ENCODE data around the gene RABL3.

The RABL3 gene

DNA sequence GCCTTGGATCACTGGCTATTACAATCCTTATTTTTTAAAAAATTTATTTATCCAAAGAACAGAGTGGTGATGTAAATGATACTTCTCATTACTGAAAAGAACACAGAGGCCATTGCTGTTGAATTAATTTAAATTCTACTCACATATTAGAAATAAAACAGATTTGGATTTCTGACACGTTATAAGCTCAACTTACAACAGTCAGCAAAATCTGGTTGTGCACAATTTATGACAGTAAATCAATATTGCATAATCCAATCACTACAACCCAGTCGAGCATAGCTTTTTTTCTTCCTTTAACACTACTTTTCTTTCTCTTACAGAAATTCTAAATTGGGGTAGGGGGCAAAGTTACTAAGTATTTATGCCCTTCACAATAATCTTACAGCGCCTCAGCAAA lies 43.0 kb downstream of the RABL3 start:
- H3F3A ChIP-seq (ENCODE audit: low read depth) = no peaks in the 10 kb centered on the region
- no peak overlapping the region for H2AFZ ChIP-seq (ENCODE audit: low read length)
- no peaks in the 10 kb centered on the region for H3K9me3 ChIP-seq (ENCODE audit: insufficient read depth, low read depth, low read length)
- no peak for TF ChIP-seq EZH2phosphoT487 (IDR thresholded peaks at IDR 0.05; ENCODE audit: borderline replicate concordance)
- TF ChIP-seq, protein P1, sequence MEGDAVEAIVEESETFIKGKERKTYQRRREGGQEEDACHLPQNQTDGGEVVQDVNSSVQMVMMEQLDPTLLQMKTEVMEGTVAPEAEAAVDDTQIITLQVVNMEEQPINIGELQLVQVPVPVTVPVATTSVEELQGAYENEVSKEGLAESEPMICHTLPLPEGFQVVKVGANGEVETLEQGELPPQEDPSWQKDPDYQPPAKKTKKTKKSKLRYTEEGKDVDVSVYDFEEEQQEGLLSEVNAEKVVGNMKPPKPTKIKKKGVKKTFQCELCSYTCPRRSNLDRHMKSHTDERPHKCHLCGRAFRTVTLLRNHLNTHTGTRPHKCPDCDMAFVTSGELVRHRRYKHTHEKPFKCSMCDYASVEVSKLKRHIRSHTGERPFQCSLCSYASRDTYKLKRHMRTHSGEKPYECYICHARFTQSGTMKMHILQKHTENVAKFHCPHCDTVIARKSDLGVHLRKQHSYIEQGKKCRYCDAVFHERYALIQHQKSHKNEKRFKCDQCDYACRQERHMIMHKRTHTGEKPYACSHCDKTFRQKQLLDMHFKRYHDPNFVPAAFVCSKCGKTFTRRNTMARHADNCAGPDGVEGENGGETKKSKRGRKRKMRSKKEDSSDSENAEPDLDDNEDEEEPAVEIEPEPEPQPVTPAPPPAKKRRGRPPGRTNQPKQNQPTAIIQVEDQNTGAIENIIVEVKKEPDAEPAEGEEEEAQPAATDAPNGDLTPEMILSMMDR (conservative IDR thresholded peaks at IDR 0.05; ENCODE audit: low read length) = no peak
- no peaks in the 10 kb centered on the region for H3K27me3 ChIP-seq (ENCODE audit: insufficient read depth, low read length, poor library complexity, severe bottlenecking)
- no peaks in the 10 kb centered on the region for H3K4me1 ChIP-seq (ENCODE audit: insufficient read depth, low read length, poor library complexity, severe bottlenecking)
- no peaks in the 10 kb centered on the region for H4K20me1 ChIP-seq (ENCODE audit: insufficient read depth, low read length, poor library complexity, severe bottlenecking)
- no peaks in the 10 kb centered on the region for H3K79me2 ChIP-seq (ENCODE audit: insufficient read depth, low read length)
- H3K4me2 ChIP-seq (ENCODE audit: low read depth, low read length, poor library complexity, severe bottlenecking) = no peak overlapping the region
- no peak overlapping the region for H3K4me3 ChIP-seq (ENCODE audit: low read length, poor library complexity, severe bottlenecking)
- peaks cover 8% of the 10 kb centered on the region; the same call in 1 of the 2 replicates for H3K36me3 ChIP-seq (ENCODE audit: insufficient read depth, low read length)
- H3K9ac ChIP-seq (ENCODE audit: low read depth, low read length, poor library complexity, severe bottlenecking) = no peak overlapping the region
- no peaks in the 10 kb centered on the region for H3K9me2 ChIP-seq (replicated peaks; ENCODE audit: low read depth, low read length)

DNA sequence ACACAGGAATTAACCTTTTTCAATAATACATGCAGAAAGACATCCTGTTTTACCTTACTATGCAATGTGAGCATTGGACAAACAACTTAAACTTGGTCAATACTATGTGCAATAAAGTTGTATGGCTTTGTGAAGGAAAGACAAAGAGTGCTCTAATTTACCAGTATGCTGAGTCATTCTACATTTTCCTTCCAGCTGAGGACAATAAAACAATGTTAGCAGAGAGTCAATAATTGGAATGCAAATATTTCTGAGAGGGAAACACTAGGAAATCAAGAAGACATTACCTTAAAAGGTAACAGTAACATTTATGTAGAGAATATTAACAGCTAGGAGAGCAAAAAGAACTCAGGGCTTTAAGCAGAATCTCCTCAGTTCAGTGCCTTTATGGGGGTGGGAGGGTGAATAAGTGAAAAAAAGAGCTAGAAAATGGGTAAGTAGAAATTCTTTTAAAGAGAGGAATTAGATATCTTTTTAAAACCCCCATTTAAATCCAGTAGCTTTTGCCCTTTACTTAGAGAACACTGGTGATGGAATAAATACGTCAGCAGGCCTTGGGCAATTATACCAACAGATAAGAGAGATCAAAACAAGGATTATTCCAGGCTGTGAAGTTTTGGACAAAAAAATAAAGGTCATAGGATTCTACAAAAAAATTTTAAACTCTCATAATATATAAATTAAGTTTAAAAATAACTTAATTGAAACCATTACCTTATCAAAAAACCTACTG lies 48.7 kb downstream of the RABL3 start:
- Histone ChIP-seq H3K9me2 (replicated peaks; ENCODE audit: low read depth, low read length) (no peaks in the 10 kb centered on the region), H3K9me3 (ENCODE audit: insufficient read depth, low read depth, low read length) (no peaks in the 10 kb centered on the region), H4K20me1 (ENCODE audit: insufficient read depth, low read length, poor library complexity, severe bottlenecking) (no peaks in the 10 kb centered on the region), H3K4me2 (ENCODE audit: low read depth, low read length, poor library complexity, severe bottlenecking) (no peak overlapping the region), H3K79me2 (ENCODE audit: insufficient read depth, low read length) (no peaks in the 10 kb centered on the region), H2AFZ (ENCODE audit: low read length) (no peak overlapping the region), H3K4me1 (ENCODE audit: insufficient read depth, low read length, poor library complexity, severe bottlenecking) (no peaks in the 10 kb centered on the region), H3K9ac (ENCODE audit: low read depth, low read length, poor library complexity, severe bottlenecking) (no peak overlapping the region), H3F3A (ENCODE audit: low read depth) (no peaks in the 10 kb centered on the region), H3K4me3 (ENCODE audit: low read length, poor library complexity, severe bottlenecking) (no peak overlapping the region), H3K27me3 (ENCODE audit: insufficient read depth, low read length, poor library complexity, severe bottlenecking) (no peaks in the 10 kb centered on the region), H3K36me3 (ENCODE audit: insufficient read depth, low read length) (peaks cover 8% of the 10 kb centered on the region; the same call in 1 of the 2 replicates)
- TF ChIP-seq, protein P1 (conservative IDR thresholded peaks at IDR 0.05; ENCODE audit: low read length) = no peak
- no peak for TF ChIP-seq EZH2phosphoT487 (IDR thresholded peaks at IDR 0.05; ENCODE audit: borderline replicate concordance)

DNA sequence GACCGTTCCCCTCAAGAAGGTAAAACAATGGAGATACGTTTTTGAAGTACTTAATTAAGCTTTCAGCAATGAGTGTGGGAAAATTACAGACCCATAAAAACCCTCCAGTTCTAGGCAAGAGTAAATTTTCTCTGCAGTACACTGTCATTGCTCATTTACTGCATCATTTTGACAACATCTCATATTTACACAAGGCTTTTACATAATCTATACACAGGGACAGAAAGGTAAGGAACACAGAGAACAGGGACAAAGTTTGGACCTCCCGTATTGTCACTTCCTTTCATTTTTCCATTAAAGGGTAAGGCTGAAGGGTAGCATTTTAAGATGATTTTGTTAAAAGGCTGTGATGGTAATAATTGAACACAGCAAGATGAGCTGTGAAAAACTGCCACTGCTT lies 52.9 kb downstream of the RABL3 start:
- no peaks in the 10 kb centered on the region for H3F3A ChIP-seq (ENCODE audit: low read depth)
- H3K9me3 ChIP-seq (ENCODE audit: insufficient read depth, low read depth, low read length) = no peaks in the 10 kb centered on the region
- H3K4me2 ChIP-seq (ENCODE audit: low read depth, low read length, poor library complexity, severe bottlenecking) = no peak overlapping the region

More for the DNA sequence above, 52.9 kb downstream of the RABL3 start:
- H3K79me2 ChIP-seq (ENCODE audit: insufficient read depth, low read length) = no peaks in the 10 kb centered on the region
- H3K9ac ChIP-seq (ENCODE audit: low read depth, low read length, poor library complexity, severe bottlenecking) = no peak overlapping the region
- no peaks in the 10 kb centered on the region for H3K27me3 ChIP-seq (ENCODE audit: insufficient read depth, low read length, poor library complexity, severe bottlenecking)
- 0 out of 2 replicates have a peak, but pooled peaks cover 3% of the 10 kb centered on the region for H3K36me3 ChIP-seq (ENCODE audit: insufficient read depth, low read length)
- H4K20me1 ChIP-seq (ENCODE audit: insufficient read depth, low read length, poor library complexity, severe bottlenecking) = no peaks in the 10 kb centered on the region
- TF ChIP-seq, protein P1 (conservative IDR thresholded peaks at IDR 0.05; ENCODE audit: low read length) = no peak
- TF ChIP-seq EZH2phosphoT487 (IDR thresholded peaks at IDR 0.05; ENCODE audit: borderline replicate concordance) = no peak
- H3K4me3 ChIP-seq (ENCODE audit: low read length, poor library complexity, severe bottlenecking) = no peak overlapping the region
- no peaks in the 10 kb centered on the region for H3K9me2 ChIP-seq (replicated peaks; ENCODE audit: low read depth, low read length)
- H3K4me1 ChIP-seq (ENCODE audit: insufficient read depth, low read length, poor library complexity, severe bottlenecking) = no peaks in the 10 kb centered on the region
- no peak overlapping the region for H2AFZ ChIP-seq (ENCODE audit: low read length)
